OCI-LY7 (cell line): ENCODE measurements around the gene ZGRF1. TPM values are rescaled to one million over a fixed set of nuclear protein-coding genes. Genes with fewer than 3 reads are reported as not detected.
"Not testable (repeated sequence)": the region's sequence is repeated elsewhere in the genome, so short reads cannot be mapped to it uniquely, and the experiment has no call there.

Experiments used
- BruUV-seq: library from RNA; stranded (reverse); fragments of 400-500 nt; replicated peaks from 2 replicates; lab custom pipeline; 2021; lab: Mats Ljungman, UMichigan
- CTCF ChIA-PET: fragments of 300-600 bp; sonication (Branson Sonifier 250); formaldehyde crosslinking; loops from one replicate; lab custom pipeline; 2022; ENCODE audit warnings: antibody characterized with exemption; ENCODE audit not compliant: unreplicated experiment; lab: Charles Lee
- POLR2A ChIA-PET: fragments of 300-600 bp; sonication (Branson Sonifier 250); formaldehyde crosslinking; loops from one replicate; lab custom pipeline; 2022; ENCODE audit warnings: antibody characterized with exemption; lab: Charles Lee
- DNase-seq: peaks from one replicate; pipeline ENCODE4 v3.0.0-alpha.2; 2015; ENCODE audit warnings: low spot score
- H2AFZ ChIP-seq: fragments of 200-600 bp; sonication (generic), shearing (Covaris generic); 2 replicates; pipeline ENCODE4 v1.6.1; 2014; ENCODE audit warnings: mild to moderate bottlenecking, antibody characterized with exemption, low read length, moderate library complexity
- H3K27ac ChIP-seq: fragments of 200-600 bp; sonication (generic); 2 replicates; pipeline ENCODE4 v1.5.1; 2014; ENCODE audit warnings: mixed run types, low read depth, mild to moderate bottlenecking, moderate library complexity, low read length, inconsistent platforms; ENCODE audit not compliant: poor library complexity, severe bottlenecking
- H3K36me3 ChIP-seq: fragments of 200-600 bp; sonication (generic); 2 replicates; pipeline ENCODE4 v1.6.1; 2014; ENCODE audit warnings: mild to moderate bottlenecking, antibody characterized with exemption, low read length, moderate library complexity, mixed read lengths; ENCODE audit not compliant: insufficient read depth
- H3K4me1 ChIP-seq: fragments of 200-600 bp; sonication (generic); 2 replicates; pipeline ENCODE4 v1.5.1; 2014; ENCODE audit warnings: mild to moderate bottlenecking, low read length; ENCODE audit not compliant: insufficient read depth, poor library complexity, severe bottlenecking
- H3K4me2 ChIP-seq: fragments of 200-600 bp; sonication (generic); 2 replicates; pipeline ENCODE4 v1.6.1; 2014; ENCODE audit warnings: mild to moderate bottlenecking, low read length
- H3K4me3 ChIP-seq: fragments of 200-600 bp; sonication (generic); 2 replicates; pipeline ENCODE4 v1.5.1; 2014; ENCODE audit warnings: mild to moderate bottlenecking, low read depth, low read length; ENCODE audit not compliant: poor library complexity, severe bottlenecking
- H3K79me2 ChIP-seq: fragments of 200-600 bp; sonication (generic); 2 replicates; pipeline ENCODE4 v1.6.1; 2016; ENCODE audit warnings: low read depth, mild to moderate bottlenecking, low read length, moderate library complexity, mixed read lengths; ENCODE audit not compliant: insufficient read depth
- H3K9me2 ChIP-seq: fragments of 200-600 bp; sonication (generic); 2 replicates; pipeline ENCODE4 v1.6.1; 2016; ENCODE audit warnings: mild to moderate bottlenecking, low read length, mixed read lengths; ENCODE audit not compliant: insufficient read depth
- H3K9me3 ChIP-seq: fragments of 200-600 bp; sonication (generic); 2 replicates; pipeline ENCODE4 v1.6.1; 2014; ENCODE audit warnings: mild to moderate bottlenecking, mixed run types, low read length, mixed read lengths
- H4K20me1 ChIP-seq: fragments of 200-600 bp; sonication (generic); 2 replicates; pipeline ENCODE4 v1.6.1; 2014; ENCODE audit warnings: mild to moderate bottlenecking, antibody characterized with exemption, low read length, moderate library complexity, mixed read lengths; ENCODE audit not compliant: insufficient read depth
- CTCF ChIP-seq: fragments of 200-600 bp; sonication (generic); conservative IDR thresholded peaks from 2 replicates; pipeline ENCODE4 v1.5.1; 2014; ENCODE audit warnings: mild to moderate bottlenecking, antibody characterized with exemption, low read length, moderate library complexity, mixed read lengths
- EZH2phosphoT487 ChIP-seq: fragments of 200-600 bp; sonication (generic); IDR thresholded peaks from 2 replicates; pipeline ENCODE4 v1.6.1; 2018; ENCODE audit warnings: low read depth, borderline replicate concordance, mild to moderate bottlenecking, mixed run types, antibody characterized with exemption, low read length, moderate library complexity, mixed read lengths
- intact Hi-C: fragments of 100-400 bp; cut with micrococcal nuclease; formaldehyde crosslinking; loops from one replicate; pipeline ENCODE4 v1.10.0; 2022; ENCODE audit not compliant: unreplicated experiment
- total RNA-seq, 2 experiments: library from RNA; depleted of rRNA in 1 of 2; stranded (reverse); fragments of >200 nt in 1 of 2; shearing (Covaris generic) in 1 of 2; gene quantifications; 2 replicates each; pipeline ENCODE4 v1.2.3, GENCODE V29; 2014 to 2022

ZGRF1 gene
- total RNA-seq, 2 experiments from 2014 or later = 54.4 to 68.1 TPM

GRCh38 chr4:112557676-112558411, 78.9 kb downstream of the ZGRF1 start:
- BruUV-seq = no TSS peak
- H3K4me2 ChIP-seq = no peak overlapping the region
- DNase-seq = no peak
- TF ChIP-seq EZH2phosphoT487 = no peak
- TF ChIP-seq CTCF = no peak
- H3K4me1 ChIP-seq = peaks cover 10% of the 10 kb centered on the region
- H3K9me2 ChIP-seq = no peaks in the 10 kb centered on the region
- no peaks in the 10 kb centered on the region for H4K20me1 ChIP-seq
- POLR2A ChIA-PET = no interaction called here
- no peaks in the 10 kb centered on the region for H3K79me2 ChIP-seq
- intact Hi-C loops = no loop called here
- peaks cover 63% of the 10 kb centered on the region for H3K36me3 ChIP-seq
- H3K9me3 ChIP-seq = no peaks in the 10 kb centered on the region
- no peak overlapping the region for H3K4me3 ChIP-seq
- H3K27ac ChIP-seq = no peak overlapping the region
- CTCF ChIA-PET = no interaction called here
- H2AFZ ChIP-seq = no peak overlapping the region

- peaks cover 39% of the 10 kb centered on the region for H3K36me3 ChIP-seq
- H3K27ac ChIP-seq, H4K20me1 ChIP-seq, H2AFZ ChIP-seq, H3K79me2 ChIP-seq, H3K9me2 ChIP-seq, H3K9me3 ChIP-seq, CTCF ChIA-PET, DNase-seq, H3K4me1 ChIP-seq, H3K4me3 ChIP-seq, H3K4me2 ChIP-seq, intact Hi-C loops, BruUV-seq: not testable (repeated sequence)
- POLR2A ChIA-PET = interaction anchor here (0.5 kb wide), 1 partner anchor 145 kb away, joined by 3 read pairs; no protein-coding TSS in a partner anchor
These were observed 82.4 kb downstream of the ZGRF1 start for GRCh38 chr4:112554271-112554670.

- H4K20me1 ChIP-seq = no peaks in the 10 kb centered on the region
- CTCF ChIA-PET = no interaction called here
These were observed 84.0 kb downstream of the ZGRF1 start for GRCh38 chr4:112552668-112553067.

More at GRCh38 chr4:112552668-112553067, 84.0 kb downstream of the ZGRF1 start:
- Histone ChIP-seq H3K4me3 (no peak overlapping the region), H3K79me2 (no peaks in the 10 kb centered on the region), H2AFZ (no peak overlapping the region), H3K36me3 (peaks cover 27% of the 10 kb centered on the region), H3K9me2 (no peaks in the 10 kb centered on the region), H3K4me1 (no peaks in the 10 kb centered on the region), H3K4me2 (no peak overlapping the region), H3K9me3 (no peaks in the 10 kb centered on the region), H3K27ac (no peak overlapping the region)
- no TSS peak for BruUV-seq
- intact Hi-C loops = no loop called here
- TF ChIP-seq CTCF = no peak
- no peak for TF ChIP-seq EZH2phosphoT487
- DNase-seq = no peak
- POLR2A ChIA-PET = no interaction called here
